Stimulated activated CD4-positive, alpha-beta T cell treated with anti-CD3 and anti-CD28 coated beads, Interleukin-15, amount 100 ng/mL, for 24 hours (primary cell): ENCODE results near the gene DHRS3.
A peak's percentile ranks its signal among the peaks of the same experiment; 100 is the strongest.
"Not testable (repeated sequence)": the region's sequence is repeated elsewhere in the genome, so short reads cannot be mapped to it uniquely, and the experiment has no call there.

Source experiments
- DNase-seq: peaks from one replicate; pipeline ENCODE4 v3.0.0-alpha.2; 2020

Gene DHRS3

DNA sequence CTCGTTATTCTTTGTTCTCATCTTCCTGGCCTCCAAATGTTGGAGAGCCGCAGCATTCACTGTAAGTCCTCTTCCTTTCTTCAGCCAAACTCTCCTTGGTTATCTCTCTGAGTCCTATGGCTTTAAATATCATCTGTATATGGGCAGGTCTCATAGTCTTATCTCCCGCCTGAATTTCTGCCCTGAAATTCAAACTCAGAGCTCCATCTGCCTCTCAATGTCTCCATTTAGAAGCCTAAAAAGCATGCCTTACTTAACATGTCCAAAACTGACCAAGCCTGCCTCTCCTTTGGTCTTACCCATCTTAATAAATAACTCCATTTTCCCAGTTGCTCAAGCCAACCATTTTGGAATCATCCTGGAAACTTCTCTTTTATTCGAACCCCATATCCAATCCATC lies 80.7 kb downstream of the DHRS3 start:
- no peak for DNase-seq

GRCh38 chr1:12536023-12536639 lies 81.9 kb downstream of the DHRS3 start:
- no peak for DNase-seq

- DNase-seq, result no peak
Observed at GRCh38 chr1:12532405-12533315, 85.3 kb downstream of the DHRS3 start.

- DNase-seq, result no peak
Observed at GRCh38 chr1:12531179-12531499, 86.9 kb downstream of the DHRS3 start.

GRCh38 chr1:12530462-12531178 lies 87.4 kb downstream of the DHRS3 start:
- DNase-seq, result no peak

GRCh38 chr1:12529640-12530174 lies 88.3 kb downstream of the DHRS3 start:
- no peak for DNase-seq

- no peak for DNase-seq
Observed at GRCh38 chr1:12528021-12528852, 89.8 kb downstream of the DHRS3 start.

DNA sequence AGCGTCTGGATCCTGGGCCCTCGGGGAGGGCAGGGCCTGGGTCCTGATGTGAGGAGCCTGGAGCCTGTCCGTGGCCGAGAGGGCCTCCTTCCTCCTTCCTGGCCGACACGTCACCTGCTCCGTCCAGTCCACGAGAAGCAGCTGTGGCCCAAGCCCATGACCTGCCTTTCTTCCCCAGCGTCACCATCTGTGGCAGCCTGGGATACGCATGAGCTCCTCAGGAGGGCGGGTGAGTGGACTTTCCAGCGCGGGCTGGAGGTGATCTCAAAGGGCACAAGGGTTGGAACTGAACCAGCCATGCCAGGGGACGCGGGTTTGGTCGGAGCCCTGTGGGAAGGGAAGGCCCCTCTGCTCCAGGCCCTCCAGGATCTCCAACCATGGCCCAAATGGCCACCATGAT lies 90.4 kb downstream of the DHRS3 start:
- DNase-seq, result no peak

DNA sequence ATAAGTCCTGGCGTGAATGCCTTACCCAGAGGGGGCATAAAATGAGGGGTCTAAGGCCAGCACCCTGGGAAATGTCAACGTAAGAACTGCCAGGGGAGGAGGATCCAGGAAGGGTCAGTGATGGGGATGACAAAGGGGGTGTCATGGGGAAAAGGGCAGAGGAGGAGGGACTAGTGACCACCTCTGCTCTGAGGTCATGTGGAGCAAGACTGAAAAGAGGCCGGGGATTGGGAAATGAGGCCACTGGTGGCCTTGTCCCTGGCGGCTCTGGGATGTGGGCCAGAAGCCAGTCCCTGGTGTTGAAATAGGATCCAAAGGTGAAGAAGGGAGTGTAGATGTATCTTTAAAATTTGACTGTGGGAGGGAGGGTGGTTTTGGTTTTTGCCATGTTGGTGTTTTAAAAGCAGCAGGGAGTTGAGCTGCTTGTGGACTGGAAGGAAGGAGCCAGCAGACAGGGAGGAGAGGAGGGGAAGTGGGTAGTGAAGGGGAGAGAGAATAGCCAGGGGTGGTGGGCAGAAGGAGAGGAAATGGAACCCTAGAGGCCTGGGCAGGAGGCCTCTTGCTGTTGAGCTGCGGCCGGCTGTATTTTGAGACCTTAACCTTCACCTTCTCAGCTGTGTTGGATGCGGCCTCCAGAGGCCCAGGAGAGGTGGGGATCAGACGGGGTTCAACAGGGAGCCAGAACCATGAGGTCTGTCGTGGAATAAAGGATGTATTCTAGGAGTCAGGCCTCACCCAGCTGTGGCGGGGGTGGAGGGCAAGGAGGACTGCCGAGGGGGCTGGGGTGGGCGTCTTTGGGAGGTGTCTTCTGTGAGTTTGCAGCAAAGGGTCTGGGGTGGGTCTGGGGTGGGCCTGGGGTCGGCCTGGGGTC lies 92.5 kb downstream of the DHRS3 start:
- DNase-seq, result no peak

DNA sequence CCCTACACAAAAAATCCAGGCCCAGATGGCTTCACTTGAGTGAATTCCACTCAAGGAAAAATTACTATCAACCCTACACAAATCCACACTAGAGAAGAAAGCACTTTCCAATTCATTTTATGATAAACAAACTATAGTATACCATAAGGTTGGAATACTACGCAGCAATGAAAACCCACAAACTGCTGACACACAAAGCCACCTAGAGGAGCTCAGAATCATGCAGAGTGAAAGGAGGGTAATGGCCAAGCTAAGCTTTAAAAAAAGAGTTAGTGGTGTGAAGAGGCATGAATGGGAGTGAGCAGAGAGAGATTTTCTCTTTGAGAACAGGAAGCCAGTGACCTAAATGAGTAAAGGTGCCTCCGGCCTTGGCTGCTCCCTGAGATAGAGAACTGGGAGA lies 93.7 kb downstream of the DHRS3 start:
- no peak for DNase-seq

- DNase-seq, result not testable (repeated sequence)
Observed at GRCh38 chr1:12522780-12523179, 95.2 kb downstream of the DHRS3 start.

DNA sequence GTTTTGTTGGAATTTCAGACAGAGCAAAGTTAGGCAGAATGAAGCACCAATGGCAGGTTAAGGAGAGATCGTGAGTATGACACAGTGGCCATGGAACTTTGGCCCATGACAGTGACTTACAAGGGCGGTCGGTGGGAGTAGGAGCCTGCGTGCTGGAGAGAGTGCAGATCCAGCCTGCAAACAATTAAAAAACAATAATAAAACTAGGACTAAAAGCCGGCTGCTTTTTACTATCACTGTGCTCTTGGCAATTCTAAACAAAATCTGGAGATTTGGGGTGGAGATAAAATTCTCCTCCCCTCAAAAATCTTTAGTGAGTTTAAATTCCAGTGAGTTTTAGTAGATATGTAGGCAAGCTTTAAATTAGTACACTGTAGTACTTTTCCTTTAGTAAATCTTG lies 96.9 kb downstream of the DHRS3 start:
- no peak for DNase-seq

- no peak for DNase-seq
Observed at GRCh38 chr1:12519693-12520364, 98.2 kb downstream of the DHRS3 start.

DNA sequence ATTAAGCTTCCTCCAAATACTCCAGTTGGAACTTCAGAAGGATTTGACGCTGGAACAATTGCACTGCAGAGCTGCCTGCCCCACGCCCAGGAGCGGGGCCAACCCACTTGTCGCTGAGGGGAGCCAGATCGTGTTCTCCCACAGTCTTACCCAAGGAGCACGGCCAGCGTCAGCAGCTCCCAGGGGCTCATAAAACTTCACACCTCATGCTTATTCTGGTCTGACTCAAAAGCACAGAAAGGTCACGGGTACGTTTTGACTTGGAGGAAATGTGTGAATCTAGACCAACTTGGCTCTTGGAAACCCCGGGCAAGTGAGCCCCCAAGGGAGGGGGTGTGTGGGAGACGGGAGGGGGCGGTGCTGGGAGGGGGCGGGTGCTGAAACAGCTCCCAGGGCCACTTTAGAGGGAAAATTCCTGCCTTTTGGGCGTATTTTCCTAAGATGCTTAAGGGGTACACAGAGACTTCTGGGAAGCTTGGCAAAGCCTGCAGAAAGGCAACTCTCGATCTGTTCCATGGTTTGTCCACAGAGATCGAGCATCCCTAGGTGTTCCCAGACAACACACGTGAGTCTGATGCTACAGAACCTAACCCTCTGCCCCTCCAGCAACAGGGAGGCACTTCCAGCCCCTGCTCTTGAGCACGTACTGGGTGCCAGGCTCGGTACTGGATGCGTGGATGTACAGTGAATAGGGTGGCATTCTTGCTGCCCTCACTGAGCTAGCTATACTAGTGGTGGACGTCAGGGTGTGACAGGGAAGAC lies 98.9 kb downstream of the DHRS3 start:
- peak; percentile 76 for DNase-seq
